GM19238 (cell line): ENCODE results near the gene OPRM1.
"Not testable (repeated sequence)": the region's sequence is repeated elsewhere in the genome, so short reads cannot be mapped to it uniquely, and the experiment has no call there.

Source experiments
- DNase-seq: peaks from one replicate; pipeline ENCODE4 v3.0.0; 2011; ENCODE audit warnings: low spot score; ENCODE audit not compliant: insufficient read length

The OPRM1 gene

GRCh38 chr6:154140743-154141142 lies 101.7 kb downstream of the OPRM1 start:
- DNase-seq: no peak

- no peak for DNase-seq
These were observed 104.7 kb downstream of the OPRM1 start for GRCh38 chr6:154143753-154144152.

GRCh38 chr6:154154389-154154967 lies 115.4 kb downstream of the OPRM1 start:
- no peak for DNase-seq

GRCh38 chr6:154156135-154156896 lies 117.3 kb downstream of the OPRM1 start:
- peak; percentile 10 for DNase-seq

- no peak for DNase-seq
These were observed 118.0 kb downstream of the OPRM1 start for GRCh38 chr6:154157082-154157481.

- no peak for DNase-seq
These were observed 118.7 kb downstream of the OPRM1 start for GRCh38 chr6:154157706-154158105.

- DNase-seq: no peak
These were observed 120.1 kb downstream of the OPRM1 start for GRCh38 chr6:154159126-154159525.

- DNase-seq: peak; percentile 32
These were observed 122.6 kb downstream of the OPRM1 start for GRCh38 chr6:154161689-154162088.

GRCh38 chr6:154164397-154164796 lies 125.4 kb downstream of the OPRM1 start:
- no peak for DNase-seq

GRCh38 chr6:154165478-154165877 lies 126.4 kb downstream of the OPRM1 start:
- no peak for DNase-seq

- DNase-seq: no peak
These were observed 127.1 kb downstream of the OPRM1 start for GRCh38 chr6:154166140-154166539.

GRCh38 chr6:154167126-154167525 lies 128.1 kb downstream of the OPRM1 start:
- no peak for DNase-seq

GRCh38 chr6:154169193-154169847 lies 130.3 kb downstream of the OPRM1 start:
- DNase-seq: no peak

GRCh38 chr6:154170106-154170505 lies 131.1 kb downstream of the OPRM1 start:
- no peak for DNase-seq

GRCh38 chr6:154172393-154172792 lies 133.4 kb downstream of the OPRM1 start:
- DNase-seq: not testable (repeated sequence)

GRCh38 chr6:154179434-154179833 lies 140.4 kb downstream of the OPRM1 start:
- DNase-seq: no peak

GRCh38 chr6:154187203-154187602 lies 148.2 kb downstream of the OPRM1 start:
- DNase-seq: no peak

GRCh38 chr6:154187714-154188113 lies 148.7 kb downstream of the OPRM1 start:
- DNase-seq: no peak

- no peak for DNase-seq
These were observed 157.4 kb downstream of the OPRM1 start for GRCh38 chr6:154196333-154196885.

- DNase-seq: no peak
These were observed 158.3 kb downstream of the OPRM1 start for GRCh38 chr6:154197196-154197860.

- DNase-seq: not testable (repeated sequence)
These were observed 162.6 kb downstream of the OPRM1 start for GRCh38 chr6:154201688-154202087.

GRCh38 chr6:154202339-154202738 lies 163.3 kb downstream of the OPRM1 start:
- DNase-seq: no peak
